ENCODE data around the gene SLC35D3.
"Not testable (repeated sequence)": the region's sequence is repeated elsewhere in the genome, so short reads cannot be mapped to it uniquely, and the experiment has no call there.

Gene SLC35D3

GRCh38 chr6:136947037-136947436, 24.9 kb downstream of the SLC35D3 start:
- H3K27ac Mint-ChIP-seq = no peak overlapping the region
- H3K4me3 Mint-ChIP-seq = no peak overlapping the region
- H3K36me3 Mint-ChIP-seq (ENCODE audit: low read depth) = no peaks in the 10 kb centered on the region
- DNase-seq = no peak
- H3K9me3 Mint-ChIP-seq = peaks cover 2% of the 10 kb centered on the region
- no peaks in the 10 kb centered on the region for H3K4me1 Mint-ChIP-seq (ENCODE audit: low read depth)
- H3K27me3 Mint-ChIP-seq = peaks cover 20% of the 10 kb centered on the region

GRCh38 chr6:136949957-136950356, 27.9 kb downstream of the SLC35D3 start:
- DNase-seq; H3K36me3 Mint-ChIP-seq (ENCODE audit: low read depth); H3K4me1 Mint-ChIP-seq (ENCODE audit: low read depth); H3K4me3 Mint-ChIP-seq; H3K9me3 Mint-ChIP-seq; H3K27ac Mint-ChIP-seq: not testable (repeated sequence)
- H3K27me3 Mint-ChIP-seq = peaks cover 11% of the 10 kb centered on the region

GRCh38 chr6:136950436-136951126, 28.5 kb downstream of the SLC35D3 start:
- no peak for DNase-seq
- Mint-ChIP-seq H3K9me3 (peaks cover 2% of the 10 kb centered on the region), H3K27me3 (peaks cover 16% of the 10 kb centered on the region), H3K27ac (no peak overlapping the region), H3K4me1 (ENCODE audit: low read depth) (no peaks in the 10 kb centered on the region), H3K4me3 (no peak overlapping the region), H3K36me3 (ENCODE audit: low read depth) (no peaks in the 10 kb centered on the region)

GRCh38 chr6:136952714-136953260, 30.7 kb downstream of the SLC35D3 start:
- H3K4me1 Mint-ChIP-seq (ENCODE audit: low read depth) = peaks cover 6% of the 10 kb centered on the region
- peaks cover 2% of the 10 kb centered on the region for H3K9me3 Mint-ChIP-seq
- peaks cover 18% of the 10 kb centered on the region for H3K27me3 Mint-ChIP-seq
- no peak overlapping the region for H3K27ac Mint-ChIP-seq
- H3K4me3 Mint-ChIP-seq = no peak overlapping the region
- H3K36me3 Mint-ChIP-seq (ENCODE audit: low read depth) = no peaks in the 10 kb centered on the region
- DNase-seq = no peak

GRCh38 chr6:136955123-136955522, 33.0 kb downstream of the SLC35D3 start:
- Mint-ChIP-seq H3K27ac (no peak overlapping the region), H3K27me3 (peaks cover 27% of the 10 kb centered on the region), H3K4me1 (ENCODE audit: low read depth) (peaks cover 6% of the 10 kb centered on the region), H3K4me3 (no peak overlapping the region), H3K9me3 (no peaks in the 10 kb centered on the region), H3K36me3 (ENCODE audit: low read depth) (no peaks in the 10 kb centered on the region)
- DNase-seq = no peak

- Mint-ChIP-seq H3K36me3 (ENCODE audit: low read depth) (no peaks in the 10 kb centered on the region), H3K4me3 (no peak overlapping the region), H3K9me3 (no peaks in the 10 kb centered on the region), H3K27ac (no peak overlapping the region), H3K27me3 (peaks cover 27% of the 10 kb centered on the region), H3K4me1 (ENCODE audit: low read depth) (peaks cover 6% of the 10 kb centered on the region)
- no peak for DNase-seq
These were observed 34.8 kb downstream of the SLC35D3 start for GRCh38 chr6:136956590-136957544.

GRCh38 chr6:136958168-136958567, 36.1 kb downstream of the SLC35D3 start:
- Mint-ChIP-seq H3K36me3 (ENCODE audit: low read depth) (no peaks in the 10 kb centered on the region), H3K9me3 (no peaks in the 10 kb centered on the region), H3K4me3 (no peak overlapping the region), H3K4me1 (ENCODE audit: low read depth) (peaks cover 6% of the 10 kb centered on the region), H3K27ac (no peak overlapping the region), H3K27me3 (peaks cover 27% of the 10 kb centered on the region)
- no peak for DNase-seq

GRCh38 chr6:136959471-136959891, 37.4 kb downstream of the SLC35D3 start:
- Mint-ChIP-seq H3K9me3 (no peaks in the 10 kb centered on the region), H3K27me3 (peaks cover 33% of the 10 kb centered on the region), H3K36me3 (ENCODE audit: low read depth) (no peaks in the 10 kb centered on the region), H3K4me3 (no peak overlapping the region), H3K4me1 (ENCODE audit: low read depth) (peaks cover 6% of the 10 kb centered on the region), H3K27ac (no peak overlapping the region)
- no peak for DNase-seq

- DNase-seq; H3K27ac Mint-ChIP-seq; H3K4me3 Mint-ChIP-seq; H3K4me1 Mint-ChIP-seq (ENCODE audit: low read depth); H3K9me3 Mint-ChIP-seq; H3K36me3 Mint-ChIP-seq (ENCODE audit: low read depth): not testable (repeated sequence)
- peaks cover 32% of the 10 kb centered on the region for H3K27me3 Mint-ChIP-seq
These were observed 37.8 kb downstream of the SLC35D3 start for GRCh38 chr6:136959935-136960334.

- H3K36me3 Mint-ChIP-seq (ENCODE audit: low read depth) = no peaks in the 10 kb centered on the region
- peaks cover 25% of the 10 kb centered on the region for H3K27me3 Mint-ChIP-seq
- no peak overlapping the region for H3K4me3 Mint-ChIP-seq
- no peak for DNase-seq
- no peaks in the 10 kb centered on the region for H3K9me3 Mint-ChIP-seq
- peaks cover 6% of the 10 kb centered on the region for H3K4me1 Mint-ChIP-seq (ENCODE audit: low read depth)
- H3K27ac Mint-ChIP-seq = no peak overlapping the region
These were observed 38.7 kb downstream of the SLC35D3 start for GRCh38 chr6:136960781-136961180.

GRCh38 chr6:136961848-136962247, 39.7 kb downstream of the SLC35D3 start:
- DNase-seq = no peak
- H3K9me3 Mint-ChIP-seq = no peaks in the 10 kb centered on the region
- no peak overlapping the region for H3K27ac Mint-ChIP-seq
- H3K36me3 Mint-ChIP-seq (ENCODE audit: low read depth) = no peaks in the 10 kb centered on the region
- H3K4me1 Mint-ChIP-seq (ENCODE audit: low read depth) = peaks cover 4% of the 10 kb centered on the region
- no peak overlapping the region for H3K4me3 Mint-ChIP-seq
- H3K27me3 Mint-ChIP-seq = peaks cover 29% of the 10 kb centered on the region

- Mint-ChIP-seq H3K4me1 (ENCODE audit: low read depth) (no peaks in the 10 kb centered on the region), H3K27ac (no peak overlapping the region), H3K9me3 (no peaks in the 10 kb centered on the region), H3K27me3 (peaks cover 31% of the 10 kb centered on the region), H3K4me3 (no peak overlapping the region), H3K36me3 (ENCODE audit: low read depth) (no peaks in the 10 kb centered on the region)
- DNase-seq = no peak
These were observed 40.6 kb downstream of the SLC35D3 start for GRCh38 chr6:136962661-136963060.

- Mint-ChIP-seq H3K9me3 (no peaks in the 10 kb centered on the region), H3K4me1 (ENCODE audit: low read depth) (peaks cover under 1% of the 10 kb centered on the region), H3K4me3 (no peak overlapping the region), H3K27me3 (peaks cover 32% of the 10 kb centered on the region), H3K36me3 (ENCODE audit: low read depth) (no peaks in the 10 kb centered on the region), H3K27ac (no peak overlapping the region)
- no peak for DNase-seq
These were observed 41.2 kb downstream of the SLC35D3 start for GRCh38 chr6:136963259-136963658.

GRCh38 chr6:136964398-136964797, 42.3 kb downstream of the SLC35D3 start:
- DNase-seq = no peak
- Mint-ChIP-seq H3K27ac (no peak overlapping the region), H3K4me3 (no peak overlapping the region), H3K4me1 (ENCODE audit: low read depth) (peaks cover 1% of the 10 kb centered on the region), H3K9me3 (no peaks in the 10 kb centered on the region), H3K27me3 (peaks cover 35% of the 10 kb centered on the region), H3K36me3 (ENCODE audit: low read depth) (no peaks in the 10 kb centered on the region)
